ENCODE results near the gene NRP1.
"Not testable (repeated sequence)": the region's sequence is repeated elsewhere in the genome, so short reads cannot be mapped to it uniquely, and the experiment has no call there.

The NRP1 gene

DNA sequence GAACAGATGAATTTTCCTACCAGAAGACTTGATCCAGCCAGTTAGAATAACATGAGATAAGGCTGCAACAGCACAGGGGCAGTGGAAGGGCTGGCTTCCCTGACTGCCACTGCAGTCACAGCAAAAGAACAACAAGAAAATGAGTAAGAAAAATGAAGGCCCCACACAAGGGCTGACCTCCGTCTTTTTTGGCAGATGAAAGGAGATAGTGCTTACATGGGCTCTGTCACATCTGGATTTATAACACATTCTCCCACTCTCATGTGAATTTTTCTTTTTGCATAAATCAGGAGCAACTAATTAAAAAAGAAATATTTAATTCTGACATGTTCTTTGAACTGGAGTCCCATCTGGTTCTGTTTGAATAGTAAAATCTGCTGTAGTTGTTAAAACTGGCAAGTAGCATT, 99.6 kb downstream of the NRP1 start:
- no peak for DNase-seq

DNA sequence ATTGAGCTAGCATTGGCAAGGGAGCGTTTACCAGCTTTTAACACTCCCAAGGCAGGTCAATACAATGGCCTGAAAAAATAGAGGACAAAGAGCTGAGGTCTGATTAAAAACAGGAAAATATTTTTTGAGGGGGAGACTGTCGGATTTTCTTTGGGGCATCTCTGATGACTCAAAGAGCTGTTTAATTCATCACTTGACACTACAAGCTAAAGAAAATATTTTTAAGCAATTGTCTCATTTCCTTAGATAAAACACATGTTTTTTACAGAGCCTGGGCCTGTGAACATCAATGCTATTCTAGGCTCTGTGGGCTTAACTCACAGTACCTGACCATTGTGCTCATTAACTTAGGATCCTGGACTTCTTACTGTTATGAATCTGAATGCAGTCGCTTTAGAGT, 100.8 kb downstream of the NRP1 start:
- DNase-seq: no peak

GRCh38 chr10:33233221-33233620, 101.2 kb downstream of the NRP1 start:
- no peak for DNase-seq

- DNase-seq: no peak
These were observed 102.7 kb downstream of the NRP1 start for GRCh38 chr10:33231621-33232350.

GRCh38 chr10:33229949-33230267, 104.6 kb downstream of the NRP1 start:
- no peak for DNase-seq

- DNase-seq: no peak
These were observed 105.1 kb downstream of the NRP1 start for GRCh38 chr10:33229252-33229948.

GRCh38 chr10:33228426-33228825, 106.0 kb downstream of the NRP1 start:
- DNase-seq: no peak

- no peak for DNase-seq
These were observed 107.0 kb downstream of the NRP1 start for GRCh38 chr10:33227489-33227888.

DNA sequence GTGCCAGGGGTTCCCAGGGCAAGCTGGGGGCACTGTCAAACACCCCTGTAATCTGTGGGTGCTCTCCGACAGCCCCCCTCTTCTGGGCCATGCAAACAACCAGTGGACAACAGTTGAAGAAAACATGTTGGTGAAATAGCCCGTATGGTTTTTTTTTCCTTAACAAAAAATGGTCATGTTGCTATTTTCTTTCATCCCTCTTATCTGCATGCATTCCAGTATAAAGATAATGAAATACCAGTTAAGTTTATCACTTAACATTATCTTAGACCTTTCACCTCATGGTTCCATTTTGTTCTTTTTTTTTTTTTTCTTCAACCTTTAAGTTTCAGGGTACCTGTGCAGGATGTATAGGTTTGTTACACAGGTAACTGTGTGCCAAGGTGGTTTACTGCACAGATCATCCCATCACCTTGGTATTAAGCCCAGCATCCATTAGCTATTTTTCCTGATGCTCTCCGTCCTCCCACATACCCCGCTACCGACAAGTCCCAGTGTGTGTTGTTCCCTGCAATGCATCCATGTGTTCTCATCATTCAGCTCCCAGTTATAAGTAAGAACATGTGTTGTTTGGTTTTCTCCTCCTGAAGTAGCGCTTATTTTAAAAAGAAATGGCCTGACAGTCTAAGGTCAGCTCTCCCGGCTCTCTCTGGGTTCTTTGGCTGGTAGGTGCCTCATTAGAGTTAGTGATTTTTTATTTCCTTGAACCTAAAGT, 110.1 kb downstream of the NRP1 start:
- DNase-seq: no peak

- no peak for DNase-seq
These were observed 111.0 kb downstream of the NRP1 start for GRCh38 chr10:33223326-33224000.

GRCh38 chr10:33222304-33222703, 112.2 kb downstream of the NRP1 start:
- not testable (repeated sequence) for DNase-seq

DNA sequence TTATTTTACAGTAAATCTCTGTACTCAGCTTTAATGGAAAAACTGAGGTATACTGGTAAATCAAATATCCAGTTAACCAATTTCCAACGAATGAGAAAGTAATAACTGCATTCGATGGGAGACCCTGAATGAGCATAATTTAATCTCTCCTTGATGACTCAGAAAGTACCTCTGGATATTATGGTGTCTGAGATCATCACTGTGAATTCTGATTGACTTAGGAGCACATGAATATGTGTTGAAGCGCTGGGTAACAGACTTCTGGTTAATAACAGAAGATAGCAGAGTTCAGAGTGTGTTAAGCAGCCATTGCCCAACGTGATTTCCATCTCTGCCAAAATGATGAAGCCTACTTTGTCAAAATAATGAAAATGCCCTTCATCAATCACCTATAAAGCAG, 116.6 kb downstream of the NRP1 start:
- DNase-seq: no peak

- DNase-seq: peak; percentile 37
These were observed 117.6 kb downstream of the NRP1 start for GRCh38 chr10:33216661-33217427.

GRCh38 chr10:33215635-33216034, 118.8 kb downstream of the NRP1 start:
- no peak for DNase-seq

GRCh38 chr10:33215154-33215553, 119.3 kb downstream of the NRP1 start:
- DNase-seq: no peak

- no peak for DNase-seq
These were observed 120.3 kb downstream of the NRP1 start for GRCh38 chr10:33214174-33214573.

- no peak for DNase-seq
These were observed 122.3 kb downstream of the NRP1 start for GRCh38 chr10:33212061-33212748.

DNA sequence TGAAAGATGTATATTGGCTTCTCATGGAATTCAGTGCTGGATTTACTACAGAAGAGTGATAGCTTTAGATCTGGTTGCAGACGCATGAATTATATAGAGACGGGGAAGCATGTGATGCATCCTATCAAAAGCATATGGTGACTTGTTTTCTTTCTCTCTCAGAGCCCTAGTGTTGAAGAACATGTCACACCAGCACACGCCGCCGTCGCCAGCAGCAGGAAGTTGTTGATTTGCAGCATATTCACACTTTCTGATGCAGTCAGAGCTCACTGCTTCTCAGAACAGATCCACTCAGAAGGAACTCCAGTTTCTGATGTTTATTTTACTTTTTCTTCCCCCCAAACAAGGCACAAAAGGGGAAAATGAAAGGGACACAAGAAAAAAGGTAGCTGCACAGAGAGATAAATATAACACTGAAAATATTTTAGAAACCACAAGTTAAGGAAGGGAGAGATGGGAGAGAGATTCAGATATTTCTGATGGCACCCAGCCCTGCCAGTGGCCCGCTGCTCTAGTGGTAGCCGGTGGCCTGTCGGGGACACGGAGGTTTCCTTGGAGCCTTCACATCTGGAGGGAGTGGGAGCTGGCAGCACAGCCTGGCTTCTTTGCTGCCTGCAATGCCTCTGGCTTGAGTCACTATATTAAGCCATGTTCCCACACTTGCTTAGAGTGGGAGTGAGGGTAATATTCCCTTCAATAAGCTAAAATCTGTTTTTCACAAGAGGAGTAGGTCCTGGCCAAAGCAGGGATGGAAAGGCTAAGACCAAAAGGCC, 123.2 kb downstream of the NRP1 start:
- no peak for DNase-seq

GRCh38 chr10:33209802-33210201, 124.7 kb downstream of the NRP1 start:
- no peak for DNase-seq

- no peak for DNase-seq
These were observed 126.3 kb downstream of the NRP1 start for GRCh38 chr10:33208166-33208565.

GRCh38 chr10:33204031-33204430, 130.4 kb downstream of the NRP1 start:
- no peak for DNase-seq
